ENCODE results near the gene PRAMEF11.
"Not testable (repeated sequence)": the region's sequence is repeated elsewhere in the genome, so short reads cannot be mapped to it uniquely, and the experiment has no call there.

Gene PRAMEF11

GRCh38 chr1:12831310-12831709 is at the start of gene PRAMEF11:
TSS of gene PRAMEF11 (minus strand) at chr1:12831410. CDS start at chr1:12828789, 2,621 bp downstream.
- DNase-seq (ENCODE audit: low read depth, low spot score): not testable (repeated sequence)

GRCh38 chr1:12878453-12878852 is 47.2 kb upstream of the PRAMEF11 start:
- not testable (repeated sequence) for DNase-seq (ENCODE audit: low read depth, low spot score)

DNA sequence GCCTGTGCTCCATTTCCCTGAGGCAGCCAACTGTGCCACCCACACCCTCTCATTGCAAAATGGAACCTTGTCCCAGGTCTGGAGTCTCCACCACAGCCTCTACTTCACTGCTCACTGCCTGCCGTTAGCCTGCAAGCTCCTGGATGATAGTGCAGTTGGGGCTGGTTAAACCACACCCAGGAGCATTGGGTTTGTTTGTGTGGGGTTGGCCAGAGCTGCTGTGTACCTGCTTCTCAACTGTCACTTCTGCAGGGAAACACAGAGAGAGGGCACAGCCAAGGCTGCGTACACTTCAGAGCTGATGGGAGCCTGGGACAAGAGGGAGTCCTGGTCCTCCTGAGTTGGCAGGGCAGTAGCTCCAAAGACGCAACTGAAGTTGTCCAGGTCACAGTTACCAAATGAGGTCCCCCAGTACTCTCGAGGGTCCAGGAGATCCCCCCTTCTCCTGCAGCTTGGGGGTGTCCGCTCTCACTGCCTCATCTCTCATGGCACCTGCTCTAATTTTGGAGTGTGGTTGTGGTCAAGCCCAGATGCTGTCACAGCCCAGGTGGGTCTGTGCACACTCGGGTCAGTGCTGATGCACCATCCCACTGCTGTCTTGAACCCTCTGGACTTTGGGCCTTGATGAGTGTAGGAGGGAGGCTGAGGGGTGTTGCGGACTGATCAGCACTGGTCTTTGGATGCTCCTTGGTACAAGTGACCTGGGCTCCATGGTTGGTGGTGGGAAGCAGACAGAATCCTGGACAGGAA is 32.1 kb upstream of the PRAMEF11 start:
- not testable (repeated sequence) for DNase-seq (ENCODE audit: low read depth, low spot score)

GRCh38 chr1:12856786-12857185 is 25.6 kb upstream of the PRAMEF11 start, which contains the start of gene PRAMEF2:
TSS of gene PRAMEF2 (plus strand) at chr1:12857086. CDS start at chr1:12859010, 1,924 bp downstream.
- DNase-seq (ENCODE audit: low read depth, low spot score): not testable (repeated sequence)

DNA sequence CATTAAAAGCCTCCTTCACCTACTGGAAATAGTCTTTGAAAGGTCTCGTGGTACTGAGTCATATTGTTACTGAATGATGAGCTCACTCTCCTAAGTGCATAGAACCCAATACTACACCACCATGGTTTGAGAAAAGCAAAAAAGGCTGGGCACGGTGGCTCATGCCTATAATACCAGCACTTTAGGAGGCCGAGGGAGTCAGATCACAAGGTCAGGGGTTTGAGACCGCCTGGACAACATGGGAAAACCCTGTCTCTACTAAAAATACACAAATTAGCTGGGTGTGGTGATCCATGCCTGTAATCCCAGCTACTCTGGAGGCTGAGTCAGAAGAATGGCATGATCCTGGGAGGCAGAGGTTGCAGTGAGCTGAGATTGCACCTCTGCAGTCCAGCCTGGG is 20.6 kb upstream of the PRAMEF11 start:
- no peak for DNase-seq (ENCODE audit: low read depth, low spot score)

DNA sequence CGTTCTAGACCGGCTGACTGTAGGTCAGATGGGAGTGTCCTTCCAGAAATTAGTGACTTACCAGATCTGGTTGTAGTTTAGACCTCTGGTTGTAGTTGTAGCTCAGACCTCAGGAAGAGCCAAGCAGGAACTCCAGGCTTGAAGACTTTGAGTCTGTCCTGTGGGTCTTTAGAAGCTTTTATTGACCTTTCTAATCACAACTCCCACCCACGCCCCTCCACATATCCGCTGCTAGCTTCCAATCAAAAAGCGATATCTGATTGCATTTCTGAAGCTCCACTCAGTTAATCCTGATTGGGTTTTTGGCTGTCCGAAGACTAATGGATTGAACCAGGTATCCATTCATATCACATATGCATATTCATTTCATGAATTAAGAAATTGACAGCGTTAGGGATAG is 17.4 kb upstream of the PRAMEF11 start, which contains the start of gene HNRNPCL1:
TSS of gene HNRNPCL1 (minus strand) at position 101 of the 400 bp plus-strand sequence. CDS start 431 bp downstream, outside the sequence.
- not testable (repeated sequence) for DNase-seq (ENCODE audit: low read depth, low spot score)

- not testable (repeated sequence) for DNase-seq (ENCODE audit: low read depth, low spot score)
Observed at GRCh38 chr1:12833251-12833650, 2.0 kb upstream of the PRAMEF11 start.

DNA sequence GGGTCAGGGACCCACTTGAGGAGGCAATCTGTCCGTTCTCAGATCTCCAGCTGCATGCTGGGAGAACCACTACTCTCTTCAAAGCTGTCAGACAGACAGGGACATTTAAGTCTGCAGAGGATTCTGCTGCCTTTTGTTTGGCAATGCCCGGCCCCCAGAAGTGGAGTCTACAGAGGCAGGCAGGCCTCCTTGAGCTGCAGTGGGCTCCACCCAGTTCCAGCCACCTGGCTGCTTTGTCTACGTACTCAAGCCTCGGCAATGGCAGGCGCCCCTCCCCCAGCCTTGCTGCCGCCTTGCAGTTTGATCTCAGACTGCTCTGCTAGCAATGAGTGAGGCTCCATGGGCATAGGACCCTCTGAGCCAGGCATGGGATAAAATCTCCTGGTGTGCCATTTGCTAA is 12.1 kb downstream of the PRAMEF11 start:
- not testable (repeated sequence) for DNase-seq (ENCODE audit: low read depth, low spot score)

DNA sequence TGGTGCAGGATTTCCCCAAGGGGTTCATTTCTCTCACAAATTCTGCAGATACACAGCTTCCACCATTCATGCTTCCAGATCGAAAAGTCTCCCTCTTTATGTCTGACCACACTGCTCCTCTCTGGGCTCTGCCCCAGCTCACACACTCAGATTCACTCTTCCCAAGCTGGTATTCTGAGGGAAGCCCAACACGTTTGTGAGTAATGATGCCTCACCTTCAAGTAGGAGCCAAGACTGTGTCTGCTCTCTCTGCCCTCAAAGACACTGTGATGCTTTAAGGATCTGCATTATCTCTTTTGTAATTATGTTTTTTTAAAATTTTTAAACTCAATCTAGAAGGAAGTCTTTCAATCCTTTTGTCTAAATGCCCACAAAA is 19.8 kb downstream of the PRAMEF11 start:
- no peak for DNase-seq (ENCODE audit: low read depth, low spot score)

GRCh38 chr1:12810691-12811408 is 20.4 kb downstream of the PRAMEF11 start:
- no peak for DNase-seq (ENCODE audit: low read depth, low spot score)

DNA sequence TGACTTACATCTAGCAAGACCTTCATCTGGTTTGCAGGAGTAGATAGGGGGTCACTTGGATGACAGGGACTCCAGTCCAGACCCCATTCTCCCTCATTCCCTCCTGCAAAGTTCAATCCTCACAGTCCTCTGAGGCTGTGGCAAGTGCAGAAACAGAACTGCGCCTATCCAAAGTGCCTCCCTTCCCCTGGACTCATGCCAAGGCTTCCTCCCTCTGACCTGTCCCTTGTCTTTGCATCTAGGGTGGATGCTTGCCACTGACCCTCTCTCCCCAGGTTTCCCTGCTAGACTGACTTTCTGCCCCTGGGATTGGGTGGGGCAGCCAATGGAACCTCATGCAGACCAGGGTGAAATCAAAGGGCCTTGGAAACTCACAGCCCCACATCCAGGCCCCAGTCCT is 21.3 kb downstream of the PRAMEF11 start:
- no peak for DNase-seq (ENCODE audit: low read depth, low spot score)

DNA sequence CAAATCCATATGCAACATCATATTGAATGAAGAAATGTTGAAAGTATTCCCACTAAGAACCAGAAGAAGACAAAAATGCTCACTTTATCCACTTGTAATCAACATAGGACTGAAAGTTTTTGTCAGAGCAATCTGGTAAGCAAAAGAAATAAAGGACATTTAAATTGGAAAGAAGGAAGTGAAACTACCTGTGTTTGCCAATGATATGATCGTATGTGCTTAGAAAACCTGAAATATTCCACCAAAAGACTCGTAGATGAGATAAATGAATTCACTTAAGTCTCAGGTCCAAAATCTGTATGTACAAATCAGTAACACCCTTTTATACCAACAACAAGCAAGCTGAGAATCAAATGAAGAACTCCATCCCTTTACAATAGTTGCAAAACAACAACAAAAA is 31.5 kb downstream of the PRAMEF11 start:
- no peak for DNase-seq (ENCODE audit: low read depth, low spot score)

DNA sequence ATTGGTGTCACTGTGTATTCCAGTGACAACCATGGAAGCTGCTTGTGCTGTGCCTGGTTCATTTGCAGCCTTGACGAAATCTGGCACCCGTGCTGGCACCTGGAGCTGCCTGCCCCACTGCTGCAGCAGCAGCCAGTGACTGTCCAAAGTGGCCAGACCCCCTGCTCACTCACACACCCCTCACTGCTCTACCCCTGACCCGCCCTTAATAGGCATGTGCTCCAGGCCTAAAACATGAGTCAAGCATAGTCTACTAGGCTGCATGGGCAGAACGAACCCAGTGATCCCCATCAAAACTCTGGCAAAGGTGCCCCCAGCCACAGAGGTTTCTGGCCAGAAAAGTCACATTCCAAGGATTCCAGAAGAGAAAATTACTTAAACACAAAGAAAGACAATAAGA is 32.3 kb downstream of the PRAMEF11 start:
- DNase-seq (ENCODE audit: low read depth, low spot score): no peak

GRCh38 chr1:12791097-12791496 is 40.1 kb downstream of the PRAMEF11 start, which contains the start of gene PRAMEF1:
TSS of gene PRAMEF1 (plus strand) at chr1:12791397. CDS start at chr1:12793228, 1,831 bp downstream.
- DNase-seq (ENCODE audit: low read depth, low spot score): not testable (repeated sequence)

- DNase-seq (ENCODE audit: low read depth, low spot score): not testable (repeated sequence)
Observed at GRCh38 chr1:12784729-12785128, 46.5 kb downstream of the PRAMEF11 start.

- DNase-seq (ENCODE audit: low read depth, low spot score): not testable (repeated sequence)
Observed at GRCh38 chr1:12783783-12784182, 47.4 kb downstream of the PRAMEF11 start.

DNA sequence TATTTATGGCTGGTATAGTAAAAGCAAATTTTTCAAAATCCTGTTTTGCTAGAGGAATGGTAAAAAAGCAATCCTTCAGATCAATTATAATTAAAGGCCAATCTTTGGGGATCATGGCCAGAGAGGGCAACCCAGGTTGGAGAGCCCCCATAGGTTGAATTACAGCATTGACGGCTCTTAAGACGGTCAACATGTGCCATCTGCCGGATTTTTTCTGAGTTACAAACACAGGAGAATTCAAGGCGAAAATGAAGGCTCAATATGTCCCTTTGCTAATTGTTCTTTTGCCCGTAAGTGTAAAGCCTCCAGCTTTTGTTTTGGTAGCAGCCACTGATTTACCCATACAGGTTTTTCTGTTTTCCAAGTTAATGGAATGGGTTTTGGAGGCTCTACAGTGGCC is 49.7 kb downstream of the PRAMEF11 start:
- DNase-seq (ENCODE audit: low read depth, low spot score): not testable (repeated sequence)

DNA sequence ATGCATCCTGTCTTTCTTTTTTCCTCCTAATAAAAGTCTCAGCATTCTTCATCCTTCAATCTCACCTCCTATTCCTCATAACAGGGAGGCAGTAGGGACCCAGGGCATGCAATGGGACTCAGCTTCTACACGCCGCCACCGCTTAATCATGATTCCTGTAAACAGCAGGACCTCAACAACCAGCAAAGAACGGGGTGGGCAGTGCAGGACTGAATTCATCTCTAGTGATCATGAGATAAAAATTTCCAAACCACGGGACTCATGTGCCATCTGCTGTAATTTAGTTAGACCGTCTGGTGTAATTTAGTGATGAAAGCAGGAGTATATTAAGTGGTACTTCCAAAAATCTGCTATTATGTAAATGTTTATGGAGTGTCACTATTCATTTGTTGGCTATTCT is 52.3 kb downstream of the PRAMEF11 start:
- DNase-seq (ENCODE audit: low read depth, low spot score): no peak

- no peak for DNase-seq (ENCODE audit: low read depth, low spot score)
Observed at GRCh38 chr1:12778061-12778460, 53.1 kb downstream of the PRAMEF11 start.

- DNase-seq (ENCODE audit: low read depth, low spot score): no peak
Observed at GRCh38 chr1:12776801-12777557, 54.2 kb downstream of the PRAMEF11 start.

DNA sequence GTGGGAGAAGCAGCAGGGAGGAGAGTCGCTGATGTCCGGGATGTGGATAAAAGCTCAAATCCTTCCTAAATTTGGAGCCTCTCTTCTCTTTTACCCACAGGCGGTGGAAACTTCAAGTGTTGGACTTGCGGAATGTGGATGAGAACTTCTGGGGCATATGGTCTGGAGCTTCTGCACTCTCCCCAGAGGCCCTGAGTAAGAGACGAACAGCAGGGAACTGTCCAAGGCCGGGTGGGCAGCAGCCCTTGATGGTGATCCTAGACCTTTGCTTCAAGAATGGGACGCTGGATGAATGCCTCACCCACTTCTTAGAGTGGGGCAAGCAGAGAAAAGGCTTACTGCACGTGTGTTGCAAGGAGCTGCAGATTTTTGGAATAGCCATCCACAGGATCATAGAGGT is 55.8 kb downstream of the PRAMEF11 start:
- DNase-seq (ENCODE audit: low read depth, low spot score): no peak
